Measurements from ENCODE around the gene ZBTB1. TPM values are rescaled to one million over a fixed set of nuclear protein-coding genes. Genes with fewer than 3 reads are reported as not detected.
A peak's percentile ranks its signal among the peaks of the same experiment; 100 is the strongest.

The ZBTB1 gene, protein sequence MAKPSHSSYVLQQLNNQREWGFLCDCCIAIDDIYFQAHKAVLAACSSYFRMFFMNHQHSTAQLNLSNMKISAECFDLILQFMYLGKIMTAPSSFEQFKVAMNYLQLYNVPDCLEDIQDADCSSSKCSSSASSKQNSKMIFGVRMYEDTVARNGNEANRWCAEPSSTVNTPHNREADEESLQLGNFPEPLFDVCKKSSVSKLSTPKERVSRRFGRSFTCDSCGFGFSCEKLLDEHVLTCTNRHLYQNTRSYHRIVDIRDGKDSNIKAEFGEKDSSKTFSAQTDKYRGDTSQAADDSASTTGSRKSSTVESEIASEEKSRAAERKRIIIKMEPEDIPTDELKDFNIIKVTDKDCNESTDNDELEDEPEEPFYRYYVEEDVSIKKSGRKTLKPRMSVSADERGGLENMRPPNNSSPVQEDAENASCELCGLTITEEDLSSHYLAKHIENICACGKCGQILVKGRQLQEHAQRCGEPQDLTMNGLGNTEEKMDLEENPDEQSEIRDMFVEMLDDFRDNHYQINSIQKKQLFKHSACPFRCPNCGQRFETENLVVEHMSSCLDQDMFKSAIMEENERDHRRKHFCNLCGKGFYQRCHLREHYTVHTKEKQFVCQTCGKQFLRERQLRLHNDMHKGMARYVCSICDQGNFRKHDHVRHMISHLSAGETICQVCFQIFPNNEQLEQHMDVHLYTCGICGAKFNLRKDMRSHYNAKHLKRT
- 34.0 TPM for polyA plus RNA-seq (2013, experiment 1 of 2; ENCODE audit: insufficient read length)
- polyA plus RNA-seq (2013, experiment 2 of 2; ENCODE audit: insufficient read length): 37.6 TPM

DNA sequence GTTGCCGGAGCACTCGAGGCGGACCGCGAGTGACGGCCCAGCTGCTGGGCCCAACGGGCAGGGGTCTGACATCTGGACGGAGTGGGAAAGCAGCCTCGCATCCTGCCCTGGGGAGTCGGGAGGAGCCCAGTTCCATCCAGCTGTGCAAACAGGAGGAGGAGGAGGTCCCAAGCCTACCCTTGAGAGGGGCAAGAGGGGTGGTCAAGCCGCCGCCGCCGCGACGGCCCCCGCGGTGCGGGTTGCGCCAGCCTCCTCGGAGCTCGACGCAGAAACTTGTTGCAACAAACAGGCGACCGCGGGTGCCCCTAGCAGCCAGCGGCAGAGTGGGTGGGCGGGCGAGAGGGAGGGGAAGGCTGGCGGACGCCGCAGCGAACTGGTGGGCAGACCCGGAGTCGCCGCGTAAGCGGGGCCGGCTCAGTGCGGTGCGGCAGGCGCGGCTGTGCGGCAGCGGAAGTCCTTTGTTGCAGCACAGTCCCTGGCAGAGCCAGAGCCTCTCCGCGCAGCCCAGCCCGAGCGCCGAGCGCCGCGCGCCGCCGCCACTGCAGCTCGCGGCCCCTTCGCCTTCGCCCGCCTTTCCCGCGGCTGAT, at the start of gene ZBTB1:
TSS of gene ZBTB1 (plus strand) at position 461 of the 587 bp plus-strand sequence. CDS start 16,735 bp downstream, outside the sequence.
- DNase-seq: peak; percentile 92

DNA sequence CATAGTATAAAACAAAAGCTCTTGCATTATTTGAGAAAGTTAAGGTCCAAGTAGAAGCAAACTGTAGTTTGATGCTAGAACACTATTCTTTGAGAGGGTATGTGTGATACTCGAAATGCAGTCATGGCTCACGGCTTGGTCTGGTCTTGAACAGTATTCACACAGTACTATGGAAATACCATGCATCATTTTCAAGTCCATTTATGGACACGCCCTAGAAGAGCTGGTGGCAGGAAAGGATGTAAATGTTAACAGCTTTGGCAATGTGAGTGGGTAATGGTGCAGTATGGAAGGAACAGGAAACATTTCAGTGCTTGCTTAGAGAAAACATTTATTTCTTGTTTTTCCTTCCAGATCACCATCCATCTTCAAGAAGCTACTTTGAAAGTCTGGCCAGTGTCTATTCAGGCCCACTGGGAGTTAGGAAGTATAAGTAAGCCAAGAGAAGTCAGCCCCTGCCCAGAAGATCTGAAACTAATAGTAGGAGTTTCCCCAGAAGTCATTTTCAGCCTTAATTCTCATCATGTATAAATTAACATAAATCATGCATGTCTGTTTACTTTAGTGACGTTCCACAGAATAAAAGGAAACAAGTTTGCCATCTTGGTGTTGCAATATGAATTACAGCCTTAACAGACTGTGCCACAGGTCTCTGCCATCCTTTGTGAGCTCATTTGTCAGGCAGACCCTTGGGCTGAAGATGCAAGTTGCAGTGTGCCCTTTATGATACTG, 45.0 kb upstream of the ZBTB1 start:
- DNase-seq: no peak

DNA sequence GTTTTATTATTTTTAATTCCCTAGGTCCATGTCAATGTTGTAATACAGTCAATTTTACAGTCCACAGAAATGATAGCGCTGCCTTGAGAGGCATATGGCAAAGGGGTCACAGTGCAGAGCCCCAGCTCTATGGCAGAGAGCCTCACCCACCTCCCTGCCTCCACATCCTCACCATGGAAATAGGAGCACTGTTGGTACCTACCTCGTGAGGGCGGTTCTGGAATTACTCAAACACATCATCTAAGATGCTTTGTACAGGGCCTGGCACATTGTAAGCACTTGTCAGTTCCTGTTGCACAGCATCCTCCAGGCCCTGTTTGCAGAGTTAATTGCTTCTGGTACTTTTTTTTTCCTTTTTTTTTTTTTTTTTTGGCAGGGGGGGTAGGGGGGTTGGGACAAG, 43.3 kb upstream of the ZBTB1 start:
- DNase-seq: no peak

DNA sequence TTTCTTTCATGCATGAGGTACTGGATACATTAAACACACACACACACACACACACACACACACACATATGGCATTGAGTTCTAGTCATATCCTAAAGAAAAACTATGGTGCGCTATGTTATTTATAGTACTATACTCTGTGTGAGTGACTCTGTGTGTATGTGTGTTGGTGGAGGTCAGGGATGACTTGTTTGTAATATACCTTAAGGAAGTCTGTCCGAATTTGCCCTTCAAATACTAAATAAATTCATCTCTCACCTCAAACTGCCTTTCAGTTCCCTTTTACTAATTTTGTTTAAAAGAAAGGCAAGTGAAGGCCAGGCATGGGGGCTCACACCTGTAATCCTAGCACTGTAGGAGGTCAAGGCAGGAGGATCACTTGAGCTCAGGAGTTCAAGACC, 41.4 kb upstream of the ZBTB1 start:
- DNase-seq: no peak

DNA sequence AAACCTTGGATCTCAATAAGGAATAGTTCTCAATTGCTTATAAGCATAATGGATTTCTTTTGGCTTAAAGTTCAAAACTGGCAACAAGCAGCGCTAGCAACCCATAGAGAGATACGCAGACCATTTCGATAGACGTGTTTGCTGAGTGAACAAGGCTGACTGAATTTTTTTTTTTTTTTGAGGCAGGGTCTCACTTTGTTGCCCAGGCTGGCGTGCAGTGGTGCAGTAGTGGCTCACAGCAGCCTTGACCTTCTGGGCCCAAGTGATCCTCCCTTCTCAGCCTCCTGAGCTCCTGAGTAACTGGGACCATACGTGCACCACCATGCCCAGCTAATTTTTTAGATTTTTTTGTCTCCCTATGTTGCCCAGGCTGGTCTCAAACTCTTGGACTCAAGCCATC, 40.7 kb upstream of the ZBTB1 start:
- no peak for DNase-seq

DNA sequence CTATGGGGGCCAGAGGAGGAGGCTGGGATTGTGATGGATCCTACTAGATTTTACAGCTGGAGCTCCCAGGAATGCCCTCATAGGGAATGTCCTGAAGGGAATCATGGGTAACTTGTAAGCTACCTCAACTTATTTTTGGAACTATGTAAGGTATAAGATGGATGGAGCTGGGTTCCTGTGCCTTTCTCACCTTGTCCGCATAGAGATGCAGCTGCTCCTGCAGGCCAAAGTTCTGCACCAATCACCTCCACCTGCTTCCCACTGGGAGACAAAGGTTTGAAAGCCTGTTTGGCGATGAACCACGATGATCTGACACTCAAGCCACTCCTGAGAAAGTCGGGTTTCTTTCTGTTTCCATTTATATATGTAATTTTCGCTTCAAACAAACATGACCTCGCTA, 39.9 kb upstream of the ZBTB1 start:
- DNase-seq: no peak

DNA sequence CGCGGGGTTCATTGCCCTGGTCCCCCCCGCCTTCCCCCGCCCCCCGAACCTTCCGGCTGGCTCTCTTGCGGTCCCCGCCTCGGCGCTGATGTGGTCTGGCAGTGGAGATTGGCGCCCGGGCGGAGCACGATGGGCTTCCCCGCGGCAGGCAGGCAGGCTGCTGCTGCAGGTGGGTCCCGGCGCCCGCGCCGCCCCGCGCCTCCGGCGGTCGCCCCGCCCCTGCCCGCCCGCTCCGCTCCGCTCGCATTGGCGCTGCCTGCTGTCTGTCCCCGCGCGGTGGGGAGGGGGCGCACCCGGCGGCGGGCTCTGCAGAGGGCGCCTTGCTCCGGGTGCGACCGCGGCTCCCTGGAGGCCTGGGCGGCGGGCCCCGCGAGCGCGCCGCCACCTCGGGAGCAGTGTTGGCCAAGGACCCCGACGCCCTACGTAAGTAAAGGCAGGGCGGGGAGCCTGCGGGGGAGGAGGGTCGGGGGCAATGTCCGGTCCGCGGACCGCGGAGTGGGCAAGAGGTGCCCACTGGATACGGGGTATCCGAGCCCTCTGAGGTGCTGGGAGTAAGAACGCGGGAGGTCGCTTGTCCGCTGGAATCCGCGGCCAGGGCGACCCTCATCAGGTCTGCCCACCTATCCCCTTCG, 39.3 kb upstream of the ZBTB1 start, which contains the start of gene AKAP5:
TSS of gene AKAP5 (plus strand) at position 309 of the 632 bp plus-strand sequence. CDS start 2,896 bp downstream, outside the sequence.
- DNase-seq: peak; percentile 51

DNA sequence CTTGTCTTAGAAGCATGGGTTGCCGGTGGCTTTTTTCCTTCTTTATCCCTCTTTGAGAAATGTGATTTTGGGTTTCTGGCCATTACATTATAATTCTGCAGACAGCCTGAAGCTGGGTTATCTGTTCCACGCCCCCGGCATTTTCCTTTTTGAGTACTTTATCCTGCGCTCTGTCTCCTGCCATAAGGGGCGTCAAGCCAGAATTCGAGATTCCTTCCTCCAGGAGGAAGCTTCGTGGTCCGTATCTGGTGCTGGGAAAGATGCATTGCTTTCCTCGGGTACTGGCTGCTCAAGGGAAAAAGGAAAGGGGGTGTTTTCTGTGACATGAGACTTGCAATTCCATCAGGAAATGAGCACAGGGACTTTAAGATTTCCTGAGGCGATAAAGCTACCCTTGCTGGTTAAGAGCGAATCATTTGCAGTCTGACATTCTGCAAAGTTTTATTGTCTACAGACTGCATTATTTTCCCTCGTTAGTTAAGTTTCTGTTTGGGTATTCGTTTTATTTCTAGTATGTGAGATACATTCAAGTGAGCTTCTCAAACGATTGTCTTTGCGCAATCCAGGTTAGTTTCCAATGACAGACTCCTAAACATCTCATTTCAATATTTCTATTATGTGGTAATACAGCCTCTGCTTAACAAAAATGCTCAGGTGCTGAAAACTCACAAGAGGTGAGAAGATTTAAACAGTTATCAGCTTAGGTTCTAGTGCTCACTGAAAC, 38.6 kb upstream of the ZBTB1 start:
- DNase-seq: peak; percentile 66

DNA sequence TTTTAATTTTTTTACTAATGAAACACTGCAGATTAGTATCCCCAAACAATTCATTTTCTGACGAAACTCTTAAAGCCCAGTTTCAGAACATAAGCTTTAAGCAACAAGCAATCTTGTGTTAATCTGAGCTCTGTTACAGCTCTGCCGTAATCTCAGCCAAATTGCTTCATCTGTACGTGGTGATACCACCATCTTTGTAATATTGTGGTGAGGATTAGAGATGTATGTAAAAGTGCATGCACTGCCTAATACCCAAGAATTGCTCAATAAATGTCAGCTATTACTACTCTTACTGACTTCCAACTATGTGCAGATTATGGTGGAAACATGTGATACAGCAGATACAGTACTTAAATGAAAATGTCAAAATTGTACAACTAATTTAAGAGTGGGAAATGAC, 37.5 kb upstream of the ZBTB1 start:
- DNase-seq: no peak

DNA sequence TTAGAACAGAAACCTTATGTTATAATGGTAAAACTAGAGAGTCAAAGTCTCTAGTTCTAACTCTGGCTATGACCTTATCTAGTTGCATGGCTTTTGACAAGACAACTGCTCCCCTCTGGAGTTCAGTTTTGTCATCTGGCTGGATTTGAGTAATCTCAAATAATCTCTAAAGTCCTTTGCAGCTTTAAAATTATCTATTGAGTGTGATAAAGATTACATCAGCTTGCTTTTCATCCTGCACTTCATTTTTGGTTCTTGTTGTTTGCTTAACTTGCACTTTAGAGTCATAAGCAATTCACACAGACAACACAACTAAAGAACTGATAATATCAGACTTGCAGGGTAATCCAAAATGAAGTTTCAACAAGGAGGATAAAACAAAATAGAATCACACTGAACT, 37.0 kb upstream of the ZBTB1 start:
- no peak for DNase-seq

DNA sequence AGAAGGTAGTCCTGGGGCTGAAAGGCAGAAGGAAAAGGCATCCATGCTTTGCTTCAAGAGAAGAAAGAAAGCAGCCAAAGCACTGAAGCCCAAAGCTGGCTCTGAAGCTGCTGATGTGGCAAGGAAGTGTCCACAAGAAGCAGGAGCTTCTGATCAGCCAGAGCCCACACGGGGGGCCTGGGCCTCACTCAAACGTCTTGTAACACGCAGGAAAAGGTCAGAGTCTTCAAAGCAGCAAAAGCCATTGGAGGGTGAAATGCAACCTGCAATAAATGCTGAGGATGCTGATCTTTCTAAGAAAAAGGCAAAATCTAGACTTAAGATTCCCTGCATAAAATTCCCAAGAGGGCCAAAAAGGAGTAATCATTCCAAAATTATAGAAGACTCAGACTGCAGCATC, 36.1 kb upstream of the ZBTB1 start:
- DNase-seq: no peak

DNA sequence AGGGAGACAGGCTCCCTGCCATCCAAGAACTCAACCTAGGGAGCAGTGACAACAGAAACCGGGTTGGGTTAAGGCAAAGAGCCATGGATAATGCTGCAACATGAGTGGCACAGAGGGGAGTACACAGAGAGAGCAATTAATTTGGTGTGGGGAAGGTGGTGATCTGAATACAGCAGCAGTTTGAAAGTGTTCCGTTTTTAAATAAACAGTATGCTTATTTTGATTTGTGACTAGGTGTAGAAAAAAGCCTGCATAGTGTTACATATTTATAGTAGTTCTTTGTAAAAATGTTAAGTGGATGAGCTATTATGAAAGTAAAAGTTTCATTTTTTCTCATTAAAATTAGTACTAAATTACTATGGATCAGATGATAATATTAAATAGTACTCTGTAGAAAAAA, 30.5 kb upstream of the ZBTB1 start:
- no peak for DNase-seq

DNA sequence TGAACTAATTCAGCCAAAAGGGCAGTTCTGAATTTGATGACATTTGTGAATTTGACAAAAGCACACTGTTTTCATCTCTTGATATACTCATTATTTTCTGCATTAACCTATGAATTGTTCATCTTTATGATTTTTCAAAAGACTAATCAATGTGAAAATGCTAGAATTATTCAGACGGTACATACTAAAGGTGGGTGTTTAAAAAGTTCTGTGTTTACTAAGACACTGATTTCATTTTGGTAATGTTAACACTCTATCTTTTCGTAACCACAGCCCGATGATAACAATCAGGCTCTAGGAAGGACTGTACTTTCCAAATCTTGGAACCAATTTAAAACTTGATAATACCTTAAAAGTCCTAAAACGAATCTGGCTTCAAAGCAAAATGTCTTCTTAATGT, 29.9 kb upstream of the ZBTB1 start:
- DNase-seq: no peak

DNA sequence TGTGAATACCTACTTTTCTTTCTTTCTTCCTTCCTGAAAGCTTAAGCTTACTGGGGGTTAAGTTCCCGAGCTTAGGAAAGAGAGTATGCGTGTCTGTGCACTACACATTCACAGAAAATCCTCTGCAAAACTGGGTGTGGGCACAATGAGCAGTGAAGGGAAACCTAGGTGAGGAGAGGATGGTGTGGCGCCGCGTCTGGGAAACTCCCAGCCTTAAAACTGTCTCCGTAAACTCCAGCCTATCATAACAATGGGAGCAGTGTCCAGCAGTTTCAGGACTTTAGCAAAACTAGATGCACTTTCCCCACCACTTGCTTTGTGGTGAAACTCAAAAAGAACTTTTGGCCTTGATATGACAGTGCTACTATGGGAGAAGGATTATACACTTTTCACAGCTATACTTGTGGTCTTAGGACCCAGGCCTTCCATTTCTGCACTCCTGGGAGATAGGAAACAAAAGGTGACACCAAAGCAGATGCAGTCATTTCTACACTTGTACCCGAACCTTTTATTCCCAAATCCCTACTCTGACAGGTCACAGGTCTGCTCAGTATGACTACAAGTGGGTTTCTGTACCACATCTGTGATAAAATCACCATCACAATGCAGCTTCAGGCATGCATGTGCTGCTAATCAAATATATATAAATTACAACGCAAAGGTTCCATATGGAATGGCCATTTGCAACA, 28.8 kb upstream of the ZBTB1 start:
- no peak for DNase-seq

DNA sequence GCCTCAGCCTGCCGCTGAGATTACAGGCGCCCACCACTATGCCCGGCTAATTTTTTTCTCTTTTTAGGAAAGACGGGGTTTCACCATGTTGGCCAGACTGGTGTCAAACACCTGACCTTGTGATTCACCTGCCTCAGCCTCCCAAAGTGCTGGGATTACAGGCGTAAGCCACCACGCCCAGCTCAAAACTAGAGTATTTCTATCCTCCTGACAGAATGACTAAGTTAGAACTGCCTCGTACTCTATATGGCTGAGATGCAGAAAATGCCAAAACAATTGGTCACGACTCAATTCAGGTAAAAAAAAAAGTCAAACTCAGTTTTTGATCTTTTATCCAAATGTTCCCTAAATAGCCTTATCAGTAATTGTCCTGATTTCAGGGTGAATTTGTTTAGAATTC, 28.1 kb upstream of the ZBTB1 start:
- no peak for DNase-seq

DNA sequence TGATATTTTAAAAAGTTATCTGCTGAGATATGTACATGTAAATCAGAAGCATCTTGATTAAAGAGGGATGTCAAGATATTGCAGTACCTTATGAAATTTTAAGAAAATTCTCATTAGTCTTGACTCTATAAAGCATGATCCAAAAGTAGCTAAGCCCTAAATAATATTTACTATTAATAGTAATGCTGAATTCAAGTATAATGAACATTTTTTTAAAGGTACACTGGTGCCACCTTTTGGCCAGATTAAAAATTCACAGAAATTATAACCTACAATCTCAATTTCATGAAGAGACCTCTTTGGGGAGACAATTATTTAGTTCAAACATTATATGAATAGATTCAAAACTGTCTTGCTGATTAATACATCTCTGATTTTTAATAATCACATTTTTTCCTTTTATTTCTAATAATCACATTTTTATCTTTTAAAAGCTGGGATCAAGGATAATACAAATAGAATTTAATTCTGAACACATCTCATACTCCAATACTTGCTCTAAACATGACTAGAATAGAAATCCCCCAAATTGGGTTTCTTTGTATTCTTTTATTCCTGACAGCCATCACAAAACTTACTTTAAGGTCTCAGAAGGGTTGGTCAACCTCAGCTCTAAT, 25.8 kb upstream of the ZBTB1 start:
- DNase-seq: peak; percentile 46

DNA sequence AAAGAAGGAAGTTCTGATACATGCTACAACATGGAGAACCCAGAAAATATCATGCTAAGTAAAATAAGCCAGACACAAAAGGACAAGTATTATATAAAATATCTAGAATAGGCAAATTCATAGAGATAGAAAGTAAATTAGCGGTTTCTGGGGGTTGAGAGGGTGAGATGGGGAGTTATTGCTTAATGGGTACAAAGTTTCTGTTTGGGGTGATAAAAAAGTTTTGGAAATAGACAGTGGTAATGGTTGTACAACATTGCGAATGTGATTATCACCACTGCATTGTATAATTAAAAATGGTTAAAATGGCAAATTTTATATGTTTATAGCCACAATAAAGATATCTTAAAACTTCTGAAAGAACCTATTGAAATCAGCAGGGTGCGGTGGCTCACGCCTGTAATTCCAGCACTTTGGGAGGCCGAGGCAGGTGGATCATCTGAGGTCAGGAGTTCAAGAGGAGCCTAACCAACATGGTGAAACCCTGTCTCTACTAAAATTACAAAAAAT, 15.9 kb upstream of the ZBTB1 start:
- no peak for DNase-seq

DNA sequence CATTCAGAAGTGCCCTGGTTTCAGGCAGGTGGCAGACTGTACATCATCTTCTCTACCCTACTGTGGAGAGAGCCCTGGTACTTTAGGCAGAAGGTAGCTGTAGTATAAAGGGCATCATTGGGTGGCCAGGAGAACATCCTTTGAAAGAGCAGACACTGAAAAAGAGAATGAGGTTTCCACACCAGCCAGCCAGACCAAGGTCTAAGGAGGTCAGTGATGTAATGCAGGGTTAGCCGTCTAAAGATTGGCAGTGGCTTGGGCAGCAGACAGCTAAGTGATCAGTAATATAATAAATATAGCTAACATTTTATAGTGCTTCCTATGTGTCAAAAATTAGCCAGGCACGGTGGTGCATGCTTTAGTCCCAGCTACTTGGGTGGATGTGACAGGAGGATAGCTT, 12.9 kb upstream of the ZBTB1 start:
- DNase-seq: no peak

DNA sequence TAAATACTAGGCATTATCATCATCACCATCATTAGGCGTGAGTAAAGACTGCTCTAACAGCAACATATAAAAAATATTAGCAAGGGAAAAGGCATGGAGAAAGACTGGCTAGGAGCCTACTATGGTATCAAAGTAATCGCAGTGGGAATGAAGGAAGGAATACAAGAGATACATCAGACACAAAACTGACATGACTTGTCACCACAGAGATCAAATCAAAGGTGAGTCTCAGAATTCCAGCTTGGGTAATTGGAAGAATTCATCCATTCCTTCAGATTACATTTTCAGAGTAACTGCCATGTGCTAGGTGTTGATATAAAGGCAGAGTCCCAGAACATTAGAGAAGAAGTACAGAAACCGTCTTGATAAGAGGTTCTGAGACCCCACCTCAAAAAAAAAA, 11.1 kb upstream of the ZBTB1 start:
- no peak for DNase-seq

DNA sequence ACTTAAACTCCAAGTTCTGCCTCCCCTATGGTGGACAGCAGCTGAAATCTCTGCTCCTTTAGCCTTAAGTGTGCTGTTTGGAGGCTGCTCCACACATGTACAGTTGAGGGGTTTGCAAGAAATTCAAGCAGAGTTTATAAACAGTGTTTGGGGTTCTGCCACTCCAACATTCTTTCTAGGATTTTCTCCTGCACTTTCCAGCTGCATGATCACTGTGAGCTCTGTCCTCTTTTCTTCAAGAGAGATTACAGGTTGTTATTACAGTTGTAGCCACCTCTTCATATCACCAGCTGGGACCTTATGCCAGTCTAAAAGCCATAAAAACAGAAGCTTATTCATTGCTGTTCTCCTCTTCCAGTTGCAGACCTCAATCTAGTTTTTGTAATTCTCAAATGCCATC, 9.3 kb upstream of the ZBTB1 start:
- DNase-seq: no peak
